Measurements from ENCODE around the gene ASIC2. TPM values are rescaled to one million over a fixed set of nuclear protein-coding genes. Genes with fewer than 3 reads are reported as not detected.

ASIC2 gene
- total RNA-seq, 3 donors from 2014 or later = 0.15 to 0.16 TPM; not detected in 1

- TF ChIP-seq CTCF (IDR thresholded peaks at IDR 0.05) (no peak), POLR2AphosphoS5 (IDR thresholded peaks at IDR 0.05) (no peak), POLR2A (IDR thresholded peaks at IDR 0.05) (no peak)
- no peak for DNase-seq (ENCODE audit: low spot score in 2 of 2)
- Histone ChIP-seq H3K27ac (no peak overlapping the region), H3K4me3 (no peak overlapping the region), H3K9me3 (no peaks in the 10 kb centered on the region), H3K4me1 (no peaks in the 10 kb centered on the region), H3K27me3 (peaks cover 0 to 3% of the 10 kb centered on the region in 2 donors), H3K36me3 (no peaks in the 10 kb centered on the region)
- intact Hi-C loops (cut with DNase I; ENCODE audit: low total_unique reads) = no loop called here
These were observed 25.1 kb upstream of the ASIC2 start for GRCh38 chr17:33318241-33318640.

- Histone ChIP-seq H3K9me3 (no peaks in the 10 kb centered on the region), H3K27ac (no peak overlapping the region), H3K27me3 (peaks cover 0 to 9% of the 10 kb centered on the region in 2 donors), H3K36me3 (no peaks in the 10 kb centered on the region), H3K4me1 (no peaks in the 10 kb centered on the region), H3K4me3 (no peak overlapping the region)
- no peak for DNase-seq (ENCODE audit: low spot score in 2 of 2)
- TF ChIP-seq POLR2A (IDR thresholded peaks at IDR 0.05) = no peak
- TF ChIP-seq CTCF (IDR thresholded peaks at IDR 0.05) = no peak
- no peak for TF ChIP-seq POLR2AphosphoS5 (IDR thresholded peaks at IDR 0.05)
- intact Hi-C loops (cut with DNase I; ENCODE audit: low total_unique reads) = no loop called here
These were observed 23.7 kb upstream of the ASIC2 start for GRCh38 chr17:33316746-33317145.

DNA sequence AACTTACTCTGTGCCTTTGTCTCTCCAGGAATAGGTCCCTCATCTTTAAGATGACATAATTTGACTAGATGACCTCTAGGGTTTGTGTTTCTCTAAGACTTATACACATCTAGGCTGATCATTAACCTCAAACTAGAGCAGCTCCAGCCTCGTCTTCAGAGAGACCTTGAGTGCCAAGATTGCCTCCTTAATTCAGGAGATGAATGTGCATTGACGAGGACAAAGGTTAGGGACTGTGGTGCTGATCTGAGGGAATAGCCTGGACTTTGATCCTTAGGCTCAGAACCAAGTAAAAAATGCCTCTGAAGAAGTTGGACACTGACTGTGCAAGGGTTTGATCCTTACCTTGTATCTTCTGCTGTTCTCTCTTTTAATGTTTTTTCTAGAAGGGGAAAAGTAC, 17.2 kb upstream of the ASIC2 start:
- Histone ChIP-seq H3K4me1 (no peaks in the 10 kb centered on the region), H3K27me3 (peaks cover 0 to 15% of the 10 kb centered on the region in 2 donors), H3K4me3 (no peak overlapping the region), H3K9me3 (no peaks in the 10 kb centered on the region), H3K36me3 (no peaks in the 10 kb centered on the region), H3K27ac (no peak overlapping the region)
- TF ChIP-seq POLR2A (IDR thresholded peaks at IDR 0.05) (no peak), POLR2AphosphoS5 (IDR thresholded peaks at IDR 0.05) (no peak), CTCF (IDR thresholded peaks at IDR 0.05) (no peak)
- intact Hi-C loops (cut with DNase I; ENCODE audit: low total_unique reads) = no loop called here
- no peak for DNase-seq (ENCODE audit: low spot score in 2 of 2)

- no peak for DNase-seq (ENCODE audit: low spot score in 2 of 2)
- H3K4me3 ChIP-seq = no peak overlapping the region
- intact Hi-C loops (cut with DNase I; ENCODE audit: low total_unique reads) = no loop called here
- no peaks in the 10 kb centered on the region for H3K9me3 ChIP-seq
- TF ChIP-seq POLR2A (IDR thresholded peaks at IDR 0.05) (no peak), CTCF (IDR thresholded peaks at IDR 0.05) (no peak), POLR2AphosphoS5 (IDR thresholded peaks at IDR 0.05) (no peak)
- no peaks in the 10 kb centered on the region for H3K4me1 ChIP-seq
- H3K36me3 ChIP-seq = no peaks in the 10 kb centered on the region
- peaks cover 0 to 6% of the 10 kb centered on the region in 2 donors for H3K27me3 ChIP-seq
- no peak overlapping the region for H3K27ac ChIP-seq
These were observed 10.2 kb upstream of the ASIC2 start for GRCh38 chr17:33303254-33303653.

GRCh38 chr17:33302394-33302793, 9.3 kb upstream of the ASIC2 start:
- no peak for TF ChIP-seq CTCF (IDR thresholded peaks at IDR 0.05)
- TF ChIP-seq POLR2AphosphoS5 (IDR thresholded peaks at IDR 0.05) = no peak
- no peak for TF ChIP-seq POLR2A (IDR thresholded peaks at IDR 0.05)
- Histone ChIP-seq H3K36me3 (no peaks in the 10 kb centered on the region), H3K4me1 (no peaks in the 10 kb centered on the region), H3K27ac (no peak overlapping the region), H3K9me3 (no peaks in the 10 kb centered on the region), H3K27me3 (peaks cover 0 to 6% of the 10 kb centered on the region in 2 donors), H3K4me3 (no peak overlapping the region)
- intact Hi-C loops (cut with DNase I; ENCODE audit: low total_unique reads) = no loop called here
- no peak for DNase-seq (ENCODE audit: low spot score in 2 of 2)
